GM21526 (cell line): Measurements from ENCODE around the gene XXYLT1.

Experiments
- ATAC-seq: cut with Tn5 transposase; IDR thresholded peaks from one replicate; pipeline ENCODE4 v1.9.1; 2021; ENCODE audit warnings: moderate library complexity; ENCODE audit not compliant: unreplicated experiment, low FRiP score

XXYLT1 gene

GRCh38 chr3:195086341-195086740 is 184.6 kb downstream of the XXYLT1 start:
- ATAC-seq: no peak

GRCh38 chr3:195085356-195086130 is 185.4 kb downstream of the XXYLT1 start:
- ATAC-seq: no peak

GRCh38 chr3:195084746-195085145 is 186.2 kb downstream of the XXYLT1 start:
- ATAC-seq: no peak

- no peak for ATAC-seq
These were observed 187.3 kb downstream of the XXYLT1 start for GRCh38 chr3:195083659-195084058.

GRCh38 chr3:195082811-195083210 is 188.1 kb downstream of the XXYLT1 start:
- no peak for ATAC-seq

- no peak for ATAC-seq
These were observed 189.6 kb downstream of the XXYLT1 start for GRCh38 chr3:195081242-195081963.

GRCh38 chr3:195080571-195081151 is 190.3 kb downstream of the XXYLT1 start:
- ATAC-seq: no peak

- ATAC-seq: no peak
These were observed 190.8 kb downstream of the XXYLT1 start for GRCh38 chr3:195080125-195080524.

GRCh38 chr3:195079636-195080035 is 191.3 kb downstream of the XXYLT1 start:
- ATAC-seq: no peak

GRCh38 chr3:195078891-195079440 is 192.0 kb downstream of the XXYLT1 start:
- no peak for ATAC-seq

GRCh38 chr3:195077611-195078540 is 193.1 kb downstream of the XXYLT1 start:
- no peak for ATAC-seq

GRCh38 chr3:195076981-195077610 is 193.9 kb downstream of the XXYLT1 start:
- no peak for ATAC-seq

GRCh38 chr3:195075941-195076875 is 194.8 kb downstream of the XXYLT1 start:
- ATAC-seq: no peak

GRCh38 chr3:195075199-195075940 is 195.6 kb downstream of the XXYLT1 start:
- ATAC-seq: no peak

- no peak for ATAC-seq
These were observed 196.8 kb downstream of the XXYLT1 start for GRCh38 chr3:195073866-195074860.

- ATAC-seq: no peak
These were observed 197.9 kb downstream of the XXYLT1 start for GRCh38 chr3:195072916-195073564.
